Vagina (tissue), 2 donors: ENCODE measurements around the gene RGS9BP. TPM values are rescaled to one million over a fixed set of nuclear protein-coding genes. Genes with fewer than 3 reads are reported as not detected.
"Not testable (repeated sequence)": the region's sequence is repeated elsewhere in the genome, so short reads cannot be mapped to it uniquely, and the experiment has no call there.

Source experiments
- DNase-seq, 2 donors: peaks; one replicate each; pipeline ENCODE4 v3.0.0-alpha.2; 2017; ENCODE audit errors: extremely low spot score in 2 of 2
- H3K27ac ChIP-seq: fragments of 200-600 bp; sonication (generic); one replicate; pipeline ENCODE4 v1.5.1; 2019
- H3K27me3 ChIP-seq: fragments of 200-600 bp; sonication (generic); one replicate; pipeline ENCODE4 v1.5.1; 2019
- H3K36me3 ChIP-seq, 2 donors: fragments of 200-600 bp; sonication (generic); one replicate each; pipeline ENCODE4 v1.5.1; 2017 to 2019
- H3K4me1 ChIP-seq: fragments of 200-600 bp; sonication (generic); one replicate; pipeline ENCODE4 v1.5.1; 2019
- H3K4me3 ChIP-seq, 2 donors: fragments of 200-600 bp; sonication (generic); 1 replicate in 1 of 2; 2 replicates in 1 of 2; pipeline ENCODE4 v1.5.1; 2016 to 2019
- H3K9me3 ChIP-seq: fragments of 200-600 bp; sonication (generic); one replicate; pipeline ENCODE4 v1.5.1; 2019
- POLR2A ChIP-seq, 2 donors: fragments of 450-650 bp; IDR thresholded peaks; one replicate each; pipeline ENCODE4 v1.6.1; 2017; ENCODE audit warnings: antibody characterized with exemption in 2 of 2, mild to moderate bottlenecking in 2 of 2, moderate library complexity in 2 of 2
- POLR2AphosphoS5 ChIP-seq, 2 donors: sonication (generic); formaldehyde crosslinking; IDR thresholded peaks; one replicate each; pipeline ENCODE4 v1.9.0; 2017; ENCODE audit warnings: antibody characterized with exemption in 2 of 2, mild to moderate bottlenecking in 2 of 2, low read depth in 1 of 2; ENCODE audit not compliant: insufficient read depth in 1 of 2
- intact Hi-C: fragments of 100-400 bp; cut with DNase I; formaldehyde crosslinking; loops from one replicate; pipeline ENCODE4 v1.15.1; 2023
- total RNA-seq: library from RNA; depleted of rRNA; stranded (reverse); fragments of >200 nt; gene quantifications from one replicate; pipeline ENCODE4 v1.2.3, GENCODE V29; 2016
- TF ChIP-seq, protein P1 (sequence below), 3 experiments: fragments of 450-650 bp in 2 of 3; fragments of 200-600 bp in 1 of 3; sonication (generic) in 1 of 3; IDR thresholded peaks; one replicate each; pipeline ENCODE4 v1.5.1; 2017 to 2019; ENCODE audit warnings: antibody characterized with exemption in 3 of 3, mild to moderate bottlenecking in 2 of 3, moderate library complexity in 2 of 3

Gene RGS9BP
- total RNA-seq, 1 donor from 2014 or later = 0.49 TPM

DNA sequence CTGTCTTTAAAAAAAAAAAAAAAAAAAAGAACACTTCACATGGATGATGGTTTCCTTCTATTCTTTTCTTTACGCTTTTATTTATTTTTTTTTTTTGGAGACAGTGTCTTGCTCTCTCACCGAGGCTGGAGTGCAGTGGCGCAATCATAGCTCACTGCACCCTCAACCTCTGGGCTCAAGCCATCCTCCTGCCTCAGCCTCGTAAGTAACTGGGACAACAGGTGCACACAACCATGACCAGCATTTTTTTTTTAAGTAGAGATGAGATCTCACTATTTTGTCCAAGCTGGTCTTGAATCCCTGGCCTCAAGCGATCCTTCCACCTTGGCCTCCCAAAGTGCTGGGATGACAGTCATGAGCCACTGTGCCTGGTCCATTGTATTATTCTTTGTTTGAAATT lies 25.0 kb upstream of the RGS9BP start:
- intact Hi-C loops = no loop called here
- Histone ChIP-seq H3K4me1 (no peaks in the 10 kb centered on the region), H3K9me3 (no peaks in the 10 kb centered on the region), H3K4me3 (no peak overlapping the region), H3K27me3 (no peaks in the 10 kb centered on the region), H3K36me3 (peaks cover 0 to 56% of the 10 kb centered on the region in 2 donors), H3K27ac (no peak overlapping the region)
- TF ChIP-seq POLR2AphosphoS5 (IDR thresholded peaks at IDR 0.05; ENCODE audit: insufficient read depth in 1 of 2, low read depth in 1 of 2) = no peak
- TF ChIP-seq POLR2A (IDR thresholded peaks at IDR 0.05) = no peak
- TF ChIP-seq, protein P1, sequence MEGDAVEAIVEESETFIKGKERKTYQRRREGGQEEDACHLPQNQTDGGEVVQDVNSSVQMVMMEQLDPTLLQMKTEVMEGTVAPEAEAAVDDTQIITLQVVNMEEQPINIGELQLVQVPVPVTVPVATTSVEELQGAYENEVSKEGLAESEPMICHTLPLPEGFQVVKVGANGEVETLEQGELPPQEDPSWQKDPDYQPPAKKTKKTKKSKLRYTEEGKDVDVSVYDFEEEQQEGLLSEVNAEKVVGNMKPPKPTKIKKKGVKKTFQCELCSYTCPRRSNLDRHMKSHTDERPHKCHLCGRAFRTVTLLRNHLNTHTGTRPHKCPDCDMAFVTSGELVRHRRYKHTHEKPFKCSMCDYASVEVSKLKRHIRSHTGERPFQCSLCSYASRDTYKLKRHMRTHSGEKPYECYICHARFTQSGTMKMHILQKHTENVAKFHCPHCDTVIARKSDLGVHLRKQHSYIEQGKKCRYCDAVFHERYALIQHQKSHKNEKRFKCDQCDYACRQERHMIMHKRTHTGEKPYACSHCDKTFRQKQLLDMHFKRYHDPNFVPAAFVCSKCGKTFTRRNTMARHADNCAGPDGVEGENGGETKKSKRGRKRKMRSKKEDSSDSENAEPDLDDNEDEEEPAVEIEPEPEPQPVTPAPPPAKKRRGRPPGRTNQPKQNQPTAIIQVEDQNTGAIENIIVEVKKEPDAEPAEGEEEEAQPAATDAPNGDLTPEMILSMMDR (IDR thresholded peaks at IDR 0.05) = no peak
- DNase-seq = no peak

- no peaks in the 10 kb centered on the region for H3K27me3 ChIP-seq
- intact Hi-C loops = no loop called here
- no peaks in the 10 kb centered on the region for H3K4me1 ChIP-seq
- peaks cover 0 to 56% of the 10 kb centered on the region in 2 donors for H3K36me3 ChIP-seq
- TF ChIP-seq POLR2AphosphoS5 (IDR thresholded peaks at IDR 0.05; ENCODE audit: insufficient read depth in 1 of 2, low read depth in 1 of 2) = no peak
- TF ChIP-seq, protein P1 (IDR thresholded peaks at IDR 0.05) = no peak
- TF ChIP-seq POLR2A (IDR thresholded peaks at IDR 0.05) = no peak
- no peaks in the 10 kb centered on the region for H3K9me3 ChIP-seq
- DNase-seq = no peak
- H3K4me3 ChIP-seq = no peak overlapping the region
- no peak overlapping the region for H3K27ac ChIP-seq
Measured at GRCh38 chr19:32651729-32652140, 23.9 kb upstream of the RGS9BP start.

DNA sequence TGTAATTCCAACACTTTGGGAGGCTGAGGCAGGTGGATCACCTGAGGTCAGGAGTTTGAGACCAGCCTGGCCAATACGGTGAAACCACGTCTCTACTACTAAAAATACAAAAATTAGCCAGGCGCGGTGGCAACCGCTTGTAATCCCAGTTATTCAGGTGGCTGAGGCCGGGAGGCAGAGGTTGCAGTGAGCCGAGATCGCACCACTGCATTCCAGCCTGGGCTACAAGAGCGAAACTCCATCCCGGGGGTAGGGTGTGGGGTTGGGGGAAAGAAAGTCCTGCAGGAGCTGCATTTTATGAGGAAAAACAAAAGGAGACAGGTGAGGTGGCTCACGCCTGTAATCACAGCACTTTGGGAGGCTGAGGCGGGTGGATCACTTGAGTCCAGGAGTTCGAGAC lies 23.3 kb upstream of the RGS9BP start:
- H3K27me3 ChIP-seq, H3K27ac ChIP-seq, H3K9me3 ChIP-seq, H3K4me3 ChIP-seq, intact Hi-C loops, H3K4me1 ChIP-seq, DNase-seq: not testable (repeated sequence)
- peaks cover 0 to 56% of the 10 kb centered on the region in 2 donors for H3K36me3 ChIP-seq

DNA sequence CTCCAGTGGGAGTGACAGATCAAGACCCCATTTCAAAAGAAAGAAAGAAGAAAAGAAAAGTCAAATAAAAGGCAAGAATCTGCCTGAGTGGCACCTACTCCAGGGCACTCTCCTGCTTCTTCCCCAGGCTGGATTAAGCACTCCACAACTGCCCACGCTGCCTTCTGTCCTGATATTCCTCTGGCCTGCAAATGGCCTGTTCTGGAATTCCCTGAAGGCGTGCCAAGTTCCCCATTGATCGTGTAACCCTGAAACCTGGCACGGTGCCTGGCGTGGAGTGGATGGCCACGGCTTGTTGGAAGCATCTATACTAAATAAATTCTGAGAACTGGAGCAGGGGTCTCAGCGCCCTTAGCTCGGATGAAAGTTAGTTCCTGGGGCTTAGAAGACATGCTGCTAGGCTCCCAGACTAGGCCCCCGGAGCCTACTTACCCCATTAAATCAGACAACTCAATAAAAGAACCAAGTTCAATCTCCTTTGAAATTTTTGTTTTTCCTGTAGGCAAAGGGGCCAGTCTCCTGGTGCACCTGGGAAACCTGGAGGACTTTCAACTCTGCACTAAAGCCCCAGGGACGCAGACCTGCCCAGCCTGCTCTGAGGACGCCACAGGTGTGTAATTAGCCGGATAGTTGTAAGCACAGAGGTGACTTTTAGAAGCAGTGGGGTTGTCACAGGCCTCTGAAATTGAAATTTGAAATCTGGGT lies 22.6 kb upstream of the RGS9BP start:
- Histone ChIP-seq H3K27ac (no peak overlapping the region), H3K9me3 (no peaks in the 10 kb centered on the region), H3K27me3 (no peaks in the 10 kb centered on the region), H3K4me3 (no peak overlapping the region), H3K36me3 (peaks cover 0 to 54% of the 10 kb centered on the region in 2 donors), H3K4me1 (no peaks in the 10 kb centered on the region)
- TF ChIP-seq POLR2A (IDR thresholded peaks at IDR 0.05) (no peak), POLR2AphosphoS5 (IDR thresholded peaks at IDR 0.05; ENCODE audit: insufficient read depth in 1 of 2, low read depth in 1 of 2) (no peak)
- TF ChIP-seq, protein P1 (IDR thresholded peaks at IDR 0.05) = no peak
- intact Hi-C loops = no loop called here
- DNase-seq = no peak

GRCh38 chr19:32653599-32653915 lies 22.1 kb upstream of the RGS9BP start:
- intact Hi-C loops = no loop called here
- no peak overlapping the region for H3K27ac ChIP-seq
- H3K9me3 ChIP-seq = no peaks in the 10 kb centered on the region
- no peak for DNase-seq
- H3K27me3 ChIP-seq = no peaks in the 10 kb centered on the region
- peaks cover 0 to 54% of the 10 kb centered on the region in 2 donors for H3K36me3 ChIP-seq
- no peak overlapping the region for H3K4me3 ChIP-seq
- no peaks in the 10 kb centered on the region for H3K4me1 ChIP-seq
- no peak for TF ChIP-seq POLR2AphosphoS5 (IDR thresholded peaks at IDR 0.05; ENCODE audit: insufficient read depth in 1 of 2, low read depth in 1 of 2)
- TF ChIP-seq, protein P1 (IDR thresholded peaks at IDR 0.05) = no peak
- TF ChIP-seq POLR2A (IDR thresholded peaks at IDR 0.05) = no peak

- DNase-seq, H3K27me3 ChIP-seq, H3K4me1 ChIP-seq, H3K9me3 ChIP-seq, H3K27ac ChIP-seq, intact Hi-C loops, H3K4me3 ChIP-seq: not testable (repeated sequence)
- peaks cover 0 to 41% of the 10 kb centered on the region in 2 donors for H3K36me3 ChIP-seq
Measured at GRCh38 chr19:32656379-32656778, 19.3 kb upstream of the RGS9BP start.
